Measurements from ENCODE around the gene TRPV3. TPM values are rescaled to one million over a fixed set of nuclear protein-coding genes. Genes with fewer than 3 reads are reported as not detected.

The TRPV3 gene
- total and polyA plus RNA-seq, 2 of the 8 experiments (the other 6 are each of a cell fraction or from before 2014, with no cell fraction given) = 0.56 to 1.0 TPM

- H3K9ac ChIP-seq (replicated peaks in 1 of 4; ENCODE audit: extremely low read depth in 1 of 4, low read depth in 3 of 4, low read length in 3 of 4) = no peak overlapping the region
- H3K27ac ChIP-seq (ENCODE audit: low read depth, low read length) = no peak overlapping the region
- POLR2A ChIA-PET (ENCODE audit: partially characterized antibody) = no interaction called here
- no peak overlapping the region for H4K91ac ChIP-seq (replicated peaks; ENCODE audit: insufficient read length, low read length)
- no peaks in the 10 kb centered on the region for H3K79me2 ChIP-seq (ENCODE audit: control insufficient read depth in 1 of 2, insufficient read depth in 2 of 2, low read length in 2 of 2)
- CTCF ChIA-PET (ENCODE audit: partially characterized antibody) = interaction anchor here (0.8 kb wide), 1 partner anchor 11 kb away, joined by 3 read pairs; no protein-coding TSS in a partner anchor
- H3K4me2 ChIP-seq (ENCODE audit: insufficient read depth in 1 of 2, low read depth in 2 of 2, low read length in 2 of 2) = no peak overlapping the region
- H2AFZ ChIP-seq (ENCODE audit: low read length) = no peak overlapping the region
- H3K9me3 ChIP-seq (ENCODE audit: insufficient read depth in 2 of 2, low read depth in 1 of 2, low read length in 1 of 2) = no peaks in the 10 kb centered on the region
- no peak overlapping the region for H3K18ac ChIP-seq (ENCODE audit: extremely low read depth, low read length)
- no peak overlapping the region for H2BK15ac ChIP-seq (ENCODE audit: low read length)
- no peaks in the 10 kb centered on the region for H3K36me3 ChIP-seq (ENCODE audit: control insufficient read depth in 2 of 4, insufficient read depth in 4 of 4, low read length in 3 of 4)
- H3K27me3 ChIP-seq (replicated peaks in 1 of 4; ENCODE audit: control insufficient read depth in 3 of 4, extremely low read depth in 1 of 4, insufficient read depth in 3 of 4, low read length in 3 of 4) = no peaks in the 10 kb centered on the region
- DNase-seq (ENCODE audit: low read depth in 1 of 2, low spot score in 2 of 2) (no peak), FAIRE-seq (no peak)
- H4K20me1 ChIP-seq (replicated peaks in 1 of 2; ENCODE audit: control insufficient read depth in 1 of 2, insufficient read depth in 2 of 2, low read length in 2 of 2) = peaks cover 0 to 4% of the 10 kb centered on the region in 2 experiments
- H3K79me1 ChIP-seq (ENCODE audit: low read depth, low read length) = no peaks in the 10 kb centered on the region
- peaks cover 0 to 2% (median 0%) of the 10 kb centered on the region in 4 experiments; a peak in 1 of 7 replicates for H3K4me1 ChIP-seq (replicated peaks in 1 of 4; ENCODE audit: control insufficient read depth in 3 of 4, insufficient read depth in 4 of 4, low read length in 3 of 4)
- H3K14ac ChIP-seq (ENCODE audit: insufficient read length) = no peak overlapping the region
- H3K23me2 ChIP-seq (ENCODE audit: low read depth, low read length) = peaks cover 7% of the 10 kb centered on the region; the same call in 1 of the 2 replicates
- H2BK12ac ChIP-seq (ENCODE audit: low read depth, low read length) = no peak overlapping the region
- TF ChIP-seq SIX5 (IDR thresholded peaks at IDR 0.05; ENCODE audit: low read depth, low read length) (no peak), RBBP5 (IDR thresholded peaks at IDR 0.05; ENCODE audit: borderline replicate concordance, low read depth, low read length) (no peak), NANOG (IDR thresholded peaks at IDR 0.05; ENCODE audit: insufficient read depth, low read depth, low read length, poor library complexity, severe bottlenecking) (no peak), EZH2 (IDR thresholded peaks at IDR 0.05; ENCODE audit: low read depth, low read length, severe bottlenecking) (no peak)
- H3K4ac ChIP-seq (replicated peaks; ENCODE audit: insufficient read length, low read depth, low read length) = no peak overlapping the region
- no peak overlapping the region for H3K4me3 ChIP-seq (ENCODE audit: extremely low read depth in 1 of 4, insufficient read depth in 2 of 4, low read depth in 3 of 4, low read length in 4 of 4)
- WGBS, 2 experiments (ENCODE audit: extremely low coverage in 1 of 2, insufficient coverage in 1 of 2, insufficient read length in 1 of 2, insufficient replicate concordance in 2 of 2, low coverage in 1 of 2, low lambda C conversion rate in 2 of 2, missing lambda C conversion rate in 1 of 2) = 82% methylated on average over 9 of the region's 9 CpGs; no CpG with 5 or more reads in 1 of the 2 experiments
- no peak overlapping the region for H3K56ac ChIP-seq (replicated peaks; ENCODE audit: insufficient read length, low read depth, low read length)
- no peak overlapping the region for H2BK5ac ChIP-seq (ENCODE audit: low read depth, low read length)
- H4K5ac ChIP-seq (ENCODE audit: insufficient read length, low read depth, low read length) = no peak overlapping the region
- H2AK5ac ChIP-seq (ENCODE audit: low read depth, low read length) = no peak overlapping the region
- no peak overlapping the region for H2BK20ac ChIP-seq (ENCODE audit: low read length)
- no peak overlapping the region for H3K23ac ChIP-seq (ENCODE audit: insufficient read length)
- no peak overlapping the region for H4K8ac ChIP-seq (ENCODE audit: extremely low read depth, insufficient read depth, low read length)
- no peak overlapping the region for H2BK120ac ChIP-seq (replicated peaks; ENCODE audit: low read depth, low read length)
These were observed 12.5 kb downstream of the TRPV3 start for GRCh38 chr17:3545151-3545550.

Measured in H1 (cell line).